Stimulated activated CD4-positive, alpha-beta T cell treated with anti-CD3 and anti-CD28 coated beads, Interleukin-12 subunit alpha, Interleukin-12 subunit beta, amount 100 ng/mL, for 4 hours (primary cell): ENCODE measurements around the gene IL36A.

Experiments
- DNase-seq: peaks from one replicate; pipeline ENCODE4 v3.0.0-alpha.2; 2020

IL36A gene

GRCh38 chr2:113005030-113005509 lies at the start of gene IL36A:
Gene IL36A, plus strand, starts transcription at chr2:113005459. Its CDS starts 413 bp downstream, at chr2:113005872.
- DNase-seq = no peak

- no peak for DNase-seq
Measured at GRCh38 chr2:112957511-112957910, 47.7 kb upstream of the IL36A start.

DNA sequence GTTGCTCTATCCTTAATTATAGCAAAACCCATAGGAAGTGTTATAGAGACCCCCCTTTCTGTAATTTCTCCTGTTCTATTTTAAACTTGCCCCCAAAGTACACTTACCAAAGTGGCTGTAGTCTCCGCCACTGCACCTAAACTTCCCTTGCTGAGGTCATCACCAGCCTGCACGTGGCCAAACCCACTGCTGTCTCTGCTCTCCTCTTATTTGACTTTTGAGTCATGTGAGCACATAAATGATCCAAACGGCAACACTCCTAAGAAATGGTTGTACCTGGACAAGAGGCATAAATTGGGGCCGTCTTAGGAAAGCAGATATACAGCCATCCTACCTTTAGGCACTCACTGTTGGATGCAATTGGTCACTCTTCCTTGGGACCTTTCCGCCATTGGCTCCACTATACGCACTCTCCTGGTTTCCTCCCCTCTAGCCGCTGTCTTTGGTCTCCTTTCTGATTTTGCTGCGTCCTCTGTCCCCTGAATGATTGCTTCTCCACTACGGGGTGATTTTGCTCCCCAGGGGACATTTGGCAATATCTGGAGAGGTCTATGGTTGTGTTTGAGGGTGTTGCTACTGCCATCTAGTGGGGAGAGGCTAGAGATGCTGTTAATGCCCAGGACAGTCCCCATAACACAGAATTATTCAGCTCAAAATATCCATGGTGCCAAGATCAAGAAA lies 46.7 kb upstream of the IL36A start:
- no peak for DNase-seq

GRCh38 chr2:112959109-112959812 lies 46.0 kb upstream of the IL36A start:
- no peak for DNase-seq

GRCh38 chr2:112960230-112960825 lies 44.9 kb upstream of the IL36A start:
- DNase-seq = no peak

GRCh38 chr2:112962308-112963175 lies 42.7 kb upstream of the IL36A start:
- no peak for DNase-seq

- DNase-seq = no peak
Measured at GRCh38 chr2:112967023-112967422, 38.2 kb upstream of the IL36A start.

DNA sequence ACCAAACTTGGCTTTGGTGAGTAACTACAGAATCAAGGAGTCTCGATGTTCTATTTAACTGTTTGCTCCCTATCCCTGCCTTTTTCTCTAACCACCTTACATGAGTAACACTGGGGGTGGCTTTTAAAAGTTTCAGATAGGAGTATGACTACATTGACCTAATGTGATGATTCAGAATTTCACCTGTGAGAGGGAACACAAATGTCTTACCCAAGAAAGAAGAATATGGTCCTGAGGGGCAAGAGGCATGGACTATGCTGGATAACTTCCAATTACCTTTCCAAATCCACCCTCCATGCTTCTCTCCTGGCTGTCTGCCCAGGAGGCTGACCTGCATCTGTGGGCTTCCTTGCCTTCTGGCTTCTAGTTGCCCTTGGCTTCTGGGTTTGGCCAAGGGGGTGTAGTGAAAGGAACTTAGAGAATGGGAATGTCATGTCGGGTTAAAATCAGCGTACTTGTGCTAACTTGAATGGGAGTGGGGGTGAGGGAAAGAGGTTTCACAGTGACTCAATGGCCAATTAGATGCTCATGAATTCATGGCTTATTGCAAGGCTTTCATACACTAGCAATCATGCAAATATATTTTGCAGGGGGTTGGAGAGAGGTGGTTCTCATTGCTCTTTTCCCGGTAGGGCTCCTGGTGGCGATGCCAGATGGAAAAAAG lies 32.7 kb upstream of the IL36A start:
- no peak for DNase-seq

- DNase-seq = no peak
Measured at GRCh38 chr2:112973156-112973555, 32.1 kb upstream of the IL36A start.

DNA sequence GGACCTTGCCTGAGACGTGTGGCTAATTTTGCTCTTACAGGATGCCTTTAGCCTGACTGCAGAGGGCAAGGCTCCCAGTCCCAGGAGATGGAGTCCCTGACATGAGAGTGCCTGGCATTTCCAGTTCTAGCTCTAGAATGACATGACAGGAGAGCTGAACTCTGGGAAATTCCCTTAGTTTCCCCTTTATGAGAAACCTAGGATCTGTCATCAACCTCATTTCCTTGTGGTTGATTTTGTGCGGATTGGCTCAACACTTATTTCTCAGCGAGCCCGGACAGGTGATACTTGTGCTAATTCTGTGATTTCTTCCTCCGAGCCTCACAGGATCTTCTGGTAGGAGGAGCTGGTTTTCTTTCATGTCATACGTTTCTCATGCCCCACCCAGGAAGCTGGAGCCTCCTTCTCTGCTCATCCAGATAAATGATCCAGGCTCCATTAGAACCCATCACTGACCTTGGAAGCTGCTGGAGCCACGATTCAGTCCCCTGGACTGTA lies 27.7 kb upstream of the IL36A start, which contains the start of gene IL36G:
Gene IL36G, plus strand, starts transcription at position 448 of the 498 bp plus-strand sequence. CDS start 633 bp downstream, outside the sequence.
- no peak for DNase-seq

DNA sequence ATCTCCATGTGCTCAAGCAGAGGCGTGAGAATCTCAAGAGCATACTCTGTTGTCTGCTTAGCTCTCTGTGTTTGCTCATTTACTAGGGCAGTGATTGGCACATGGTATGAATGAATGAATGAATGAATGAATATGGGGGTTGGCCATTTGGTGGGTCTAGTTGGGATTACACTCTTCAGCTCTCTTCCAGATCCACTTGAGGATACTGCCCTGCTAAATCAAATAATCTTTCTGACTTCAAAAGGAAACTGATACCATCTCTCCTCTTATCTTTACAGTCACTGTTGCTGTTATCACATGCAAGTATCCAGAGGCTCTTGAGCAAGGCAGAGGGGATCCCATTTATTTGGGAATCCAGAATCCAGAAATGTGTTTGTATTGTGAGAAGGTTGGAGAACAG lies 25.5 kb upstream of the IL36A start:
- no peak for DNase-seq

DNA sequence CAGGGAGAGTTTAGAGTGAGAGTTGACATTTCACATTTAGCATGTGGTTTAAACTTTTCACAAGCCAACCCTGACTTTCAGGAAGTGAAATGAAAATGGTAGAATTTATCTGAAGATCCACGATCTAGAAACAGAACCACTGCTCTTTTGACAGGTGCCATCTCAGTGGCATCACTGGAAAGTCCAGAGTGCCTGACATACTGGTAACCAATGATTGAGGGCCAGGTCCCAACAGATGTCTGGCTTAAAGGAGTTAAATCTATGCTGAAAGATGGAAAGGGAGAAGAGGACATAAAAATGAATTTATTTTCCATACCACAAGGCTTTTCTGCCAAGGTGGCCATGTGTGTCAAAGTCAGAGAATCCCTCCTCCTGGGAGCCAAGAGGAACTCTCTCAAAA lies 24.7 kb upstream of the IL36A start:
- no peak for DNase-seq

- no peak for DNase-seq
Measured at GRCh38 chr2:112985090-112985489, 20.2 kb upstream of the IL36A start.

GRCh38 chr2:112989611-112990010 lies 15.6 kb upstream of the IL36A start:
- DNase-seq = no peak

DNA sequence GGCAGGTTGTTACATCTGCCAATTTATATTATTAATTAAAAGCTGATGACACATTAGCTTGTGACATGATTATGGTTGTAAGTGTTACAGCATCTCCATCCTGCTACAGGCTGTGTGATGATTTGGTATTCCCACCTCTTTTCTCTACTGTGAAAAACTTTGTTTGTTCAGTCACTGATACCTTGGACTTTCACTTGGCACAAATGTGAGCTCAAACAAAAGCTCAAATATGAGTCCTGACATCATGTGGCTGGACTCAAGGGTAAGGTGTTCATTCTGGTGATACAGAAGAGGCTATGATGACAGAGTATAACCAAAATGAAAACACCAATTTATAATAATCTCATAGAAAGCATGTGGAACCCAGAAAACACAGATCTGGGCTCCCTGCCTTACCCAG lies 11.4 kb upstream of the IL36A start:
- no peak for DNase-seq

GRCh38 chr2:112994648-112995047 lies 10.6 kb upstream of the IL36A start:
- DNase-seq = no peak

- DNase-seq = no peak
Measured at GRCh38 chr2:112995346-112995920, 9.8 kb upstream of the IL36A start.

DNA sequence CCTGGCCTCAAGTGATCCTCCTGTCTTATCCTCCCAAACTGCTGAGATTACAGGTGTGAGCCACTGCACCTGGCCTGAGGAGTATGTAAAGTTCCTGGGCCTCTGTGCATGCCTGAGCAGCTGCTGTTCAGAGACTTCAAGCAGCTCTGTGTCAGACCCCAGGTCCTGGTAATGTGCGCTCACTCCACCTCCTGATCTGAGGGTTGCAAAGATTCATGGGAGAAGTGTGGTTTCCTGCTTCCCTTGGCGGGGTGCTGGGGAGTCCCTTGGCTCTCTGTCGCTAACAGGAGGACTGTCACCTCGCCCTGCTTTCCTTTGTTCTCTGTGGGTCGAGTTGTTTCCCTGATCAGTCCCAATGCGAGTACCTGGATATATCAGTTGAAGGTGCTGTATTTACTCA lies 8.6 kb upstream of the IL36A start:
- DNase-seq = peak; percentile 25

DNA sequence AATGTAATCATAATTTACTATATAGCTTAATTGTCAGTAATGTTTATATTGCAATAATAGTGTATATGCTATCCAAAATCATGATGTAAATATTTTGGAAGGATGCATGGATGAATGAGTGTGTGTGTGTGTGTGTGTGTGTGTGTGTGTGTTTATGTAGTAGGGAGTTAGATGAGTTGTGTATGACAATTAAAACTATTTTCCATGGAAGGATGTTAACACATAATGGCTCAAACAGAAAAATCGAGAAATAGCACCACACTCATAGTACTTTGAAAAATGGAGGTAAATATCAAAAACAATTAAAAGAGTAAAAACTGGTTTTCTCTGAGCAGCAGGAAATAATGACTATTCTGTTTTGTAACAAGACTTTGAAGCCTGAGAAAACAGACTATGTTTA lies 8.1 kb upstream of the IL36A start:
- DNase-seq = no peak

DNA sequence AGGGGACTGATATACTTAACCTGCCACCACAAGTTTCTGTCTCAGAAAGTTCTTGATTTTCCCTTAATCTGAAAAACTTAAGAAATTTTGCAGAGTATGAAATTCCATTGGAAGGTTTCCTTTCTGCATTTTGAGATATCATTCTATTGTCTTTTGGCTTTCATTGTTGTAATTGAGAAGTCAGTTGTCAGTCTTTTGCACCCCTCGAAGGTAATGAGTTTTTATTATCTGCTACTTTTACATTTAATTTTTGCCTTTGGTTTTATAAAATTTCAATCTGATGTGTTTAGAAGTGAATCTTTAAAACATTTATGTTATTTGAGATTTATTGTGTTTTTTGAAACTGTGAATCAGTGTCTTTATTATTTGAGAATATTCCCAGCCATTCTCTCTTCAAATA lies 4.8 kb upstream of the IL36A start:
- DNase-seq = no peak

GRCh38 chr2:113002677-113003076 lies 2.6 kb upstream of the IL36A start:
- DNase-seq = no peak

GRCh38 chr2:113007250-113007649 lies 2.0 kb downstream of the IL36A start:
- DNase-seq = no peak
